RWPE2 (cell line): ENCODE results near the gene SMYD3.
"Not testable (repeated sequence)": the region's sequence is repeated elsewhere in the genome, so short reads cannot be mapped to it uniquely, and the experiment has no call there.

ENCODE experiments used
- ATAC-seq: fragments of 200-7000 bp; cut with Tn5 transposase; 3 replicates; pipeline ENCODE4 v1.9.1; 2021; ENCODE audit warnings: low read depth
- DNase-seq: peaks from one replicate; pipeline ENCODE4 v3.0.0-alpha.2; 2020; ENCODE audit warnings: low spot score
- H3K27ac ChIP-seq: fragments of 450-650 bp; 2 replicates; pipeline ENCODE4 v1.5.1; 2017; ENCODE audit warnings: mild to moderate bottlenecking; ENCODE audit not compliant: poor library complexity, severe bottlenecking
- H3K27me3 ChIP-seq: fragments of 250-450 bp; sonication (Bioruptor Pico); 2 replicates; pipeline ENCODE4 v1.5.1; 2021; ENCODE audit warnings: mild to moderate bottlenecking, moderate library complexity; ENCODE audit not compliant: insufficient read depth, poor library complexity, severe bottlenecking
- H3K36me3 ChIP-seq: fragments of 250-450 bp; sonication (Bioruptor Pico); 2 replicates; pipeline ENCODE4 v1.5.1; 2020; ENCODE audit warnings: low read depth, mild to moderate bottlenecking, moderate library complexity
- H3K4me1 ChIP-seq: fragments of 250-450 bp; sonication (Bioruptor Pico); 2 replicates; pipeline ENCODE4 v1.5.1; 2021; ENCODE audit warnings: mild to moderate bottlenecking, moderate library complexity; ENCODE audit not compliant: insufficient read depth, poor library complexity, severe bottlenecking
- H3K4me3 ChIP-seq: fragments of 250-450 bp; sonication (Bioruptor Pico); 2 replicates; pipeline ENCODE4 v1.5.1; 2021; ENCODE audit warnings: mild to moderate bottlenecking, moderate library complexity; ENCODE audit not compliant: severe bottlenecking
- H3K9me3 ChIP-seq: fragments of 250-450 bp; sonication (Bioruptor Pico); 2 replicates; pipeline ENCODE4 v1.5.1; 2021; ENCODE audit warnings: mild to moderate bottlenecking, moderate library complexity; ENCODE audit not compliant: severe bottlenecking
- TF ChIP-seq, protein P1 (sequence below): fragments of 450-650 bp; IDR thresholded peaks from one replicate; pipeline ENCODE4 v1.5.1; 2017; ENCODE audit warnings: mild to moderate bottlenecking, moderate library complexity; ENCODE audit not compliant: poor library complexity, severe bottlenecking

The SMYD3 gene

DNA sequence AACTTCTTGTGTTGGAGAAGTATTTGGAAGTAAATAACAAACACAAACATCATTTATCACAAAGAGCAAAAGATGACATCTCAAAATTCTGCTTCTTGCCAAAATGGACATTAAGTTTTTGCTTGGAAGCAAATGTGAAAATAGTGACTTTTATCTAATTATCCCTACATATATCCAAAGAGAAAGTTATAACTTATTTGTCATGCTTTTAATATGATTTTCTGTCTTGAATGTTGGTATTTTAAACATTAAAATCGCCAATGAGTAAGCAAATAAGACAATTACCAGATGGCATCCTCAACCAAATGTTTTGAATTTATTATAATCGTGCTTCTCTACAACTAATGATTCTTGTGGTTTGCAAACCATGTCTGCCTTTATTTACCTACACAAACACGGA is 758.0 kb downstream of the SMYD3 start:
- TF ChIP-seq, protein P1, sequence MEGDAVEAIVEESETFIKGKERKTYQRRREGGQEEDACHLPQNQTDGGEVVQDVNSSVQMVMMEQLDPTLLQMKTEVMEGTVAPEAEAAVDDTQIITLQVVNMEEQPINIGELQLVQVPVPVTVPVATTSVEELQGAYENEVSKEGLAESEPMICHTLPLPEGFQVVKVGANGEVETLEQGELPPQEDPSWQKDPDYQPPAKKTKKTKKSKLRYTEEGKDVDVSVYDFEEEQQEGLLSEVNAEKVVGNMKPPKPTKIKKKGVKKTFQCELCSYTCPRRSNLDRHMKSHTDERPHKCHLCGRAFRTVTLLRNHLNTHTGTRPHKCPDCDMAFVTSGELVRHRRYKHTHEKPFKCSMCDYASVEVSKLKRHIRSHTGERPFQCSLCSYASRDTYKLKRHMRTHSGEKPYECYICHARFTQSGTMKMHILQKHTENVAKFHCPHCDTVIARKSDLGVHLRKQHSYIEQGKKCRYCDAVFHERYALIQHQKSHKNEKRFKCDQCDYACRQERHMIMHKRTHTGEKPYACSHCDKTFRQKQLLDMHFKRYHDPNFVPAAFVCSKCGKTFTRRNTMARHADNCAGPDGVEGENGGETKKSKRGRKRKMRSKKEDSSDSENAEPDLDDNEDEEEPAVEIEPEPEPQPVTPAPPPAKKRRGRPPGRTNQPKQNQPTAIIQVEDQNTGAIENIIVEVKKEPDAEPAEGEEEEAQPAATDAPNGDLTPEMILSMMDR, result no peak
- H3K9me3 ChIP-seq, result no peaks in the 10 kb centered on the region
- ATAC-seq, result no peak
- H3K4me3 ChIP-seq, result no peak overlapping the region
- no peaks in the 10 kb centered on the region for H3K27me3 ChIP-seq
- H3K36me3 ChIP-seq, result no peaks in the 10 kb centered on the region
- no peaks in the 10 kb centered on the region for H3K4me1 ChIP-seq
- no peak overlapping the region for H3K27ac ChIP-seq
- DNase-seq, result no peak

DNA sequence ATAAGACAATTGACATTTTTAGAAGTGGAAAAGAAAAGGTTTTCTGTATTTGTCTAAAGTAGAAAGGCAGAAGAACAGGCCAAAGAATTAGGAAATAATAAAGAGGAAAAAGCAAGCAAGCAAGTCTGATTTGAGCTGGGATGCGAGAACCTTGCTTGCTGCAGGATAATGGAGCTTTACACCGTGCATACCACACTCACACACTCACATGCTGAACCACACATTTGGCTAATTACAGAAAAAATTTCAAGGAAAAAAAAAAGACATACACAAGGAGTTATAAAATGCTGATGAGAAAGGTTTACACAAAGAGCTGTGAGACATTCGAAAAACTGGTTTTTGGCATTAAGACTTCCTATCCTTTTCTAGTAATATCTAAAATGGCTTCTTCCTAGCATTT is 758.4 kb downstream of the SMYD3 start:
- DNase-seq (no peak), ATAC-seq (no peak)
- H3K9me3 ChIP-seq, result no peaks in the 10 kb centered on the region
- TF ChIP-seq, protein P1, result no peak
- no peak overlapping the region for H3K4me3 ChIP-seq
- H3K36me3 ChIP-seq, result no peaks in the 10 kb centered on the region
- no peaks in the 10 kb centered on the region for H3K27me3 ChIP-seq
- H3K27ac ChIP-seq, result no peak overlapping the region
- no peaks in the 10 kb centered on the region for H3K4me1 ChIP-seq

DNA sequence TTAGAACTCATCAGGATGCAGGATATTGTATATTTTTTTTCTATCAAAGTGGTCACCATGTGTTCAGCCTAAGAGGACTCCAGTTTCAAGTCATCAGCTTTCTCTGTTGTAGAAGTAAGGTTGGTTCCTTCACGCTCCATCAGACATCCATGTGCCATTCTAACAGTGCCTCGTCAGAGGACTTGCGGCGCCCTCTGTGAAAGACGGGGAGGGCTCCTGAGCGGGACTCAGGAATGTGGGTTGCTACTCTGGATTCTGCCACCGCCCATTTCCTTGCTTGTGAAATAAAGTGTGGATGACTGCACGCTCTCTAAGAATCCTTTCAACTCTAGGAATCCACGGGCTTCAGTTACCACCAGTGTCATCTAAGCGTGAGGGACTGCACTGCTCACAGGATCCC is 758.8 kb downstream of the SMYD3 start:
- Histone ChIP-seq H3K4me1 (no peaks in the 10 kb centered on the region), H3K27me3 (no peaks in the 10 kb centered on the region), H3K27ac (no peak overlapping the region), H3K36me3 (no peaks in the 10 kb centered on the region), H3K4me3 (no peak overlapping the region), H3K9me3 (no peaks in the 10 kb centered on the region)
- DNase-seq, result no peak
- ATAC-seq, result no peak
- TF ChIP-seq, protein P1, result no peak

DNA sequence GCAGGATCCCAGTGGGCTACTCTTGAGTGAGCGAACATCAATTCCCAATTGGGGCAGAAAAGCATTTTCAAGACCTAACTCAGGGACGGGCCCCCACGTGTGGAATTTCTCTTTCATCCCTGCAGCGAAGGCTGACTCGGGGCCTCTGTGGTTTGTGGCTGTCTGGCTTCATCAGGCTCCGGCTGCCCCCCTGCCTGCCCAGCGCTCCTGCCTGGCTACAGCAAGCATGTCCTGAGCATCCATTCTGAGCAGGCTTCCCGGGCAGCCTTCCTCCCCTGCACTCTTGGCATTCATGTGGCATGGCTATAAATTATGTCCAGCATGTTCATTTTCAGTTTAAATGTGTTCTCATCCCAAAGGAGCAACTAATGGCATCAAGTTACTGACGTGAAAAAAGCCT is 764.2 kb downstream of the SMYD3 start:
- DNase-seq (no peak), ATAC-seq (no peak)
- H3K9me3 ChIP-seq, result no peaks in the 10 kb centered on the region
- H3K27ac ChIP-seq, result no peak overlapping the region
- TF ChIP-seq, protein P1, result no peak
- no peaks in the 10 kb centered on the region for H3K36me3 ChIP-seq
- no peaks in the 10 kb centered on the region for H3K27me3 ChIP-seq
- H3K4me1 ChIP-seq, result no peaks in the 10 kb centered on the region
- no peak overlapping the region for H3K4me3 ChIP-seq

DNA sequence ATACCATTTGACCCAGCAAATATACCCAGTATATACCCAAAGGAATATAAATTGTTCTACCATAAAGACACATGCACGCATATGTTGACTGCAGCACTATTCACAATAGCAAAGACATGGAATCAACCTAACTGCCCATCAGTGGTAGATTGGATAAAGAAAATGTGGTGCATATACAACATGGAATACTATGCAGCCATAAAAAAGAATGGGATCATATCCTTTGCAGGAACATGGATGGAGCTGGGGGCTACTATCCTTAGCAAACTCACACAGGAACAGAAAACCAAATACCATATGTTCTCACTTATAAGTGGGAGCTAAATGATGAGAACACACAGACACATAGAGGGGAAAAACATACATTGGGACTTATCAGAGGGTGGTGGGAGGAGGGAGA is 766.7 kb downstream of the SMYD3 start:
- not testable (repeated sequence) for H3K4me3 ChIP-seq, ATAC-seq

GRCh38 chr1:245730801-245731200 is 776.3 kb downstream of the SMYD3 start:
- TF ChIP-seq, protein P1, result no peak
- no peak overlapping the region for H3K27ac ChIP-seq
- H3K36me3 ChIP-seq, result no peaks in the 10 kb centered on the region
- no peaks in the 10 kb centered on the region for H3K9me3 ChIP-seq
- no peak for DNase-seq
- H3K27me3 ChIP-seq, result no peaks in the 10 kb centered on the region
- no peak for ATAC-seq
- H3K4me3 ChIP-seq, result no peak overlapping the region
- H3K4me1 ChIP-seq, result no peaks in the 10 kb centered on the region

More for the DNA sequence above, 766.7 kb downstream of the SMYD3 start:
- not testable (repeated sequence) for H3K9me3 ChIP-seq, H3K27ac ChIP-seq, H3K36me3 ChIP-seq, H3K27me3 ChIP-seq, DNase-seq, H3K4me1 ChIP-seq

DNA sequence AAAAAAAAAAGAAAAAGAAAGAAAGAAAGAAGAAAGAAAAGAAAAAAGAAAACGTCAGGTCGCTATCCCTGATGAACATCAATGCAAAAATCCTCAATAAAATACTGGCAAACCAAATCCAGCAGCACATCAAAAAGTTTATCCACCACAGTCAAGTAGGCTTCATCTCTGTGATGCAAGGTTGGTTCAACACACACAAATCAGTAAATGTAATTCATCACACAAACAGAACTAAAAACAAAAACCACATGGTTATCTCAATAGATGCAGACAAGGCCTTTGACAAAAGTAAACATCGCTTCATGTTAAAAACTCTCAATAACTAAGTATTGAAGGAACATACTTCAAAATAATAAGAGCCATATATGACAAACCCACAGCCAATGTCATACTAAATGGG is 779.0 kb downstream of the SMYD3 start:
- DNase-seq, H3K9me3 ChIP-seq, H3K27me3 ChIP-seq, ATAC-seq, H3K4me3 ChIP-seq, H3K4me1 ChIP-seq, H3K36me3 ChIP-seq, H3K27ac ChIP-seq: not testable (repeated sequence)
